Measurements from ENCODE around the gene LRRC7.

LRRC7 gene

GRCh38 chr1:69673321-69673720 lies 105.6 kb downstream of the LRRC7 start:
- Histone ChIP-seq H3K9ac (ENCODE audit: low read depth, low read length) (no peak overlapping the region), H4K20me1 (ENCODE audit: insufficient read depth, low read length) (no peaks in the 10 kb centered on the region), H3K79me2 (ENCODE audit: insufficient read depth, low read length) (no peaks in the 10 kb centered on the region), H2AFZ (ENCODE audit: low read depth, low read length) (no peak overlapping the region), H3K4me2 (ENCODE audit: insufficient read depth, low read length) (no peak overlapping the region), H3K9me3 (ENCODE audit: insufficient read depth, low read length, severe bottlenecking) (no peaks in the 10 kb centered on the region), H3K4me3 (ENCODE audit: low read depth in 1 of 2, low read length in 2 of 2) (no peak overlapping the region), H3K27me3 (ENCODE audit: insufficient read depth, low read length, poor library complexity) (no peaks in the 10 kb centered on the region), H3K4me1 (ENCODE audit: insufficient read depth, low read length) (no peaks in the 10 kb centered on the region), H3K27ac (ENCODE audit: low read length) (no peak overlapping the region), H3K36me3 (ENCODE audit: insufficient read depth, low read length) (no peaks in the 10 kb centered on the region)
- ATAC-seq (ENCODE audit: insufficient read depth, low read depth): no peak
- no peak for DNase-seq
- TF ChIP-seq CTCF (IDR thresholded peaks at IDR 0.05; ENCODE audit: borderline replicate concordance, extremely low read depth, low read length, poor library complexity, severe bottlenecking) (no peak), EZH2 (IDR thresholded peaks at IDR 0.05; ENCODE audit: borderline replicate concordance, low read depth, low read length, severe bottlenecking) (no peak)

- Histone ChIP-seq H4K20me1 (ENCODE audit: insufficient read depth, low read length) (no peaks in the 10 kb centered on the region), H3K4me1 (ENCODE audit: insufficient read depth, low read length) (no peaks in the 10 kb centered on the region), H3K4me2 (ENCODE audit: insufficient read depth, low read length) (no peak overlapping the region), H3K27me3 (ENCODE audit: insufficient read depth, low read length, poor library complexity) (no peaks in the 10 kb centered on the region), H3K79me2 (ENCODE audit: insufficient read depth, low read length) (no peaks in the 10 kb centered on the region), H3K27ac (ENCODE audit: low read length) (no peak overlapping the region), H3K36me3 (ENCODE audit: insufficient read depth, low read length) (no peaks in the 10 kb centered on the region), H2AFZ (ENCODE audit: low read depth, low read length) (no peak overlapping the region), H3K4me3 (ENCODE audit: low read depth in 1 of 2, low read length in 2 of 2) (no peak overlapping the region), H3K9ac (ENCODE audit: low read depth, low read length) (no peak overlapping the region), H3K9me3 (ENCODE audit: insufficient read depth, low read length, severe bottlenecking) (no peaks in the 10 kb centered on the region)
- TF ChIP-seq CTCF (IDR thresholded peaks at IDR 0.05; ENCODE audit: borderline replicate concordance, extremely low read depth, low read length, poor library complexity, severe bottlenecking) (no peak), EZH2 (IDR thresholded peaks at IDR 0.05; ENCODE audit: borderline replicate concordance, low read depth, low read length, severe bottlenecking) (no peak)
- DNase-seq (no peak), ATAC-seq (ENCODE audit: insufficient read depth, low read depth) (no peak)
These were observed 112.2 kb downstream of the LRRC7 start for GRCh38 chr1:69679965-69680364.

GRCh38 chr1:69686367-69686984 lies 118.8 kb downstream of the LRRC7 start:
- H3K27ac ChIP-seq (ENCODE audit: low read length): no peak overlapping the region
- H3K79me2 ChIP-seq (ENCODE audit: insufficient read depth, low read length): no peaks in the 10 kb centered on the region
- no peak overlapping the region for H3K4me2 ChIP-seq (ENCODE audit: insufficient read depth, low read length)
- H3K36me3 ChIP-seq (ENCODE audit: insufficient read depth, low read length): no peaks in the 10 kb centered on the region
- H3K4me1 ChIP-seq (ENCODE audit: insufficient read depth, low read length): no peaks in the 10 kb centered on the region
- H3K27me3 ChIP-seq (ENCODE audit: insufficient read depth, low read length, poor library complexity): no peaks in the 10 kb centered on the region
- H3K9ac ChIP-seq (ENCODE audit: low read depth, low read length): no peak overlapping the region
- no peak overlapping the region for H2AFZ ChIP-seq (ENCODE audit: low read depth, low read length)
- H3K9me3 ChIP-seq (ENCODE audit: insufficient read depth, low read length, severe bottlenecking): no peaks in the 10 kb centered on the region
- no peak overlapping the region for H3K4me3 ChIP-seq (ENCODE audit: low read depth in 1 of 2, low read length in 2 of 2)
- no peak for ATAC-seq (ENCODE audit: insufficient read depth, low read depth)
- TF ChIP-seq EZH2 (IDR thresholded peaks at IDR 0.05; ENCODE audit: borderline replicate concordance, low read depth, low read length, severe bottlenecking) (no peak), CTCF (IDR thresholded peaks at IDR 0.05; ENCODE audit: borderline replicate concordance, extremely low read depth, low read length, poor library complexity, severe bottlenecking) (no peak)
- DNase-seq: no peak
- H4K20me1 ChIP-seq (ENCODE audit: insufficient read depth, low read length): no peaks in the 10 kb centered on the region

All from DND-41 (cell line).